RCC 7860 (cell line): ENCODE results near the gene ZKSCAN2.

Experiments
- DNase-seq: peaks from one replicate; pipeline ENCODE4 v3.0.0-alpha.2; 2015; ENCODE audit warnings: low spot score
- FAIRE-seq: peaks from 2 replicates; lab custom pipeline; 2012; peaks lifted over from hg19 to GRCh38; lab: Jason Lieb, UNC

The ZKSCAN2 gene

GRCh38 chr16:25224731-25225319, 32.8 kb downstream of the ZKSCAN2 start:
- no peak for FAIRE-seq

GRCh38 chr16:25223964-25224363, 33.7 kb downstream of the ZKSCAN2 start:
- FAIRE-seq, result no peak

More at GRCh38 chr16:25224731-25225319, 32.8 kb downstream of the ZKSCAN2 start:
- DNase-seq, result no peak

GRCh38 chr16:25222959-25223358, 34.7 kb downstream of the ZKSCAN2 start:
- DNase-seq, result no peak
- FAIRE-seq, result no peak

More at GRCh38 chr16:25223964-25224363, 33.7 kb downstream of the ZKSCAN2 start:
- no peak for DNase-seq

GRCh38 chr16:25219070-25219737, 38.4 kb downstream of the ZKSCAN2 start:
- DNase-seq, result no peak
- FAIRE-seq, result no peak

GRCh38 chr16:25217921-25218320, 39.7 kb downstream of the ZKSCAN2 start:
- DNase-seq (no peak), FAIRE-seq (no peak)

- DNase-seq, result no peak
- FAIRE-seq, result no peak
These were observed 40.5 kb downstream of the ZKSCAN2 start for GRCh38 chr16:25217112-25217511.

GRCh38 chr16:25213709-25214397, 43.8 kb downstream of the ZKSCAN2 start:
- FAIRE-seq (no peak), DNase-seq (no peak)

- FAIRE-seq (no peak), DNase-seq (no peak)
These were observed 45.0 kb downstream of the ZKSCAN2 start for GRCh38 chr16:25212636-25213035.

GRCh38 chr16:25210758-25211157, 46.9 kb downstream of the ZKSCAN2 start:
- FAIRE-seq (no peak), DNase-seq (peak; percentile 37)

GRCh38 chr16:25199457-25199856, 58.2 kb downstream of the ZKSCAN2 start:
- no peak for FAIRE-seq
- no peak for DNase-seq

GRCh38 chr16:25198021-25198420, 59.6 kb downstream of the ZKSCAN2 start:
- FAIRE-seq, result no peak
- peak; percentile 50 for DNase-seq

- DNase-seq (no peak), FAIRE-seq (no peak)
These were observed 63.3 kb downstream of the ZKSCAN2 start for GRCh38 chr16:25194273-25194878.

GRCh38 chr16:25192096-25192495, 65.5 kb downstream of the ZKSCAN2 start:
- FAIRE-seq (no peak), DNase-seq (no peak)

- no peak for DNase-seq
- no peak for FAIRE-seq
These were observed 68.3 kb downstream of the ZKSCAN2 start for GRCh38 chr16:25189305-25189704.

GRCh38 chr16:25187491-25187795, 70.2 kb downstream of the ZKSCAN2 start:
- FAIRE-seq (no peak), DNase-seq (no peak)
